Measurements from ENCODE around the gene KIAA1755. TPM values are rescaled to one million over a fixed set of nuclear protein-coding genes. Genes with fewer than 3 reads are reported as not detected.

KIAA1755 gene
- total RNA-seq, 1 experiment from 2014 or later, result not detected

DNA sequence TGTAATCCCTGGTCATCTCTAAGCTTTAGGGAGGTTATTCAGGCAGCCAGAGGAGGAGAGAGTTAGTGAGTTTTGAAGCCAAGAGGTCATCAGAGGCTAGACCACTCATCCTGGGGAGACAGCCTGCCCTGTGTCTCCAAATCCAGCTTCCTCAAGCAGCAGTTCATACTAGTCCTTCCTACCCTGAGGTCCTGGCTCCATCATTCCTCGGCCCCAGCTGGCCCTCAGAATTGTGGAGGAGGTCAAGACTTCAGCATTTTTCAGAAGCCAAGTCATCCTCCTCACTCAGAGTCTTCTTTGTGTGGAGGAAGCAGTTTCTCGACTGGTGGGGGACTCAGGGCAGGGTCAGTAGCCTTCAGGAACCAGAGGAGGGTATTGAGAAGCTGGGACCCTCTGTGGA lies 12.4 kb upstream of the KIAA1755 start:
- BruUV-seq (replicated peaks), result no TSS peak
- ChIA-PET CTCF (no interaction called here), POLR2A (ENCODE audit: low non-redundant PET) (no interaction called here)
- Histone ChIP-seq H3K4me3 (ENCODE audit: low read depth, low read length, poor library complexity, severe bottlenecking) (no peak overlapping the region), H3K9me3 (ENCODE audit: low read depth, low read length, poor library complexity, severe bottlenecking) (no peaks in the 10 kb centered on the region), H3K4me1 (ENCODE audit: insufficient read depth, low read length, poor library complexity, severe bottlenecking) (no peaks in the 10 kb centered on the region), H3K27me3 (replicated peaks; ENCODE audit: insufficient read depth, low read depth, low read length, poor library complexity) (peaks cover 5% of the 10 kb centered on the region), H3K27ac (ENCODE audit: low read depth, low read length, poor library complexity, severe bottlenecking) (no peak overlapping the region), H3K36me3 (ENCODE audit: insufficient read depth, low read length, poor library complexity, severe bottlenecking) (no peaks in the 10 kb centered on the region)
- TF ChIP-seq EZH2 (IDR thresholded peaks at IDR 0.05; ENCODE audit: borderline replicate concordance, low read depth, low read length, poor library complexity, severe bottlenecking) (no peak), CTCF (conservative IDR thresholded peaks at IDR 0.05; ENCODE audit: low read depth, low read length) (no peak)
- no peak for DNase-seq (ENCODE audit: low spot score)
- intact Hi-C loops (cut with micrococcal nuclease; ENCODE audit: unreplicated experiment), result no loop called here

- intact Hi-C loops (cut with micrococcal nuclease; ENCODE audit: unreplicated experiment), result no loop called here
- no TSS peak for BruUV-seq (replicated peaks)
- no peaks in the 10 kb centered on the region for H3K9me3 ChIP-seq (ENCODE audit: low read depth, low read length, poor library complexity, severe bottlenecking)
- ChIA-PET CTCF (no interaction called here), POLR2A (ENCODE audit: low non-redundant PET) (no interaction called here)
- H3K27me3 ChIP-seq (replicated peaks; ENCODE audit: insufficient read depth, low read depth, low read length, poor library complexity), result peaks cover 6% of the 10 kb centered on the region
- no peak for DNase-seq (ENCODE audit: low spot score)
- H3K4me1 ChIP-seq (ENCODE audit: insufficient read depth, low read length, poor library complexity, severe bottlenecking), result no peaks in the 10 kb centered on the region
- H3K27ac ChIP-seq (ENCODE audit: low read depth, low read length, poor library complexity, severe bottlenecking), result no peak overlapping the region
- H3K4me3 ChIP-seq (ENCODE audit: low read depth, low read length, poor library complexity, severe bottlenecking), result no peak overlapping the region
- no peak for TF ChIP-seq CTCF (conservative IDR thresholded peaks at IDR 0.05; ENCODE audit: low read depth, low read length)
- no peaks in the 10 kb centered on the region for H3K36me3 ChIP-seq (ENCODE audit: insufficient read depth, low read length, poor library complexity, severe bottlenecking)
Observed at GRCh38 chr20:38272398-38272797, 11.9 kb upstream of the KIAA1755 start.

DNA sequence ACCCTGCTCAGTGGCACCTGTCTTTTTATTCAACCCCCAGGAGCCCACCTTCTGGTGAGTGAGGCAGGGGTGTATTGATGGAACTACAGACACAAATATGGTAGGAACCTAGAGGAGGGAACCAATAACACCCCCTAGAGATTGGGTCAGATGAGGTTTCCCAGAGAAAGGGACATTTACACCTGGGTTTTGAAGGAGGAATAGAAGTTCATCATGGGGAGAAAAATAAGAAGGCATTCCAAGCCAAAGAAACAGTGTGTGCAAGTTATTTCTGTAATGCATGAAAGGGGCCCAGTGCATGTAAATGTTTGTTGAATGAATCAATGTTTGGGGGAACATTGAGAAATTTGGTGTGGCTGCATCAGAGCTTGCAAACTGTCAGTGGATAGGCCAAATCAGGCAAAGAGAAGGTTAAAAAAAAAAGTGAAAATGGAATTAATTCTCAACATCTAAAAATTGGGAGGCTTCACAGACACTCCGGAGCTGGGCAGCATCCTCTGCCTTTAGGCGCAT lies 11.1 kb upstream of the KIAA1755 start:
- DNase-seq (ENCODE audit: low spot score), result no peak
- H3K27ac ChIP-seq (ENCODE audit: low read depth, low read length, poor library complexity, severe bottlenecking), result no peak overlapping the region
- TF ChIP-seq EZH2 (IDR thresholded peaks at IDR 0.05; ENCODE audit: borderline replicate concordance, low read depth, low read length, poor library complexity, severe bottlenecking), result no peak
- TF ChIP-seq CTCF (conservative IDR thresholded peaks at IDR 0.05; ENCODE audit: low read depth, low read length), result no peak
- ChIA-PET CTCF (no interaction called here), POLR2A (ENCODE audit: low non-redundant PET) (no interaction called here)
- no peak overlapping the region for H3K4me3 ChIP-seq (ENCODE audit: low read depth, low read length, poor library complexity, severe bottlenecking)
- H3K36me3 ChIP-seq (ENCODE audit: insufficient read depth, low read length, poor library complexity, severe bottlenecking), result no peaks in the 10 kb centered on the region
- H3K27me3 ChIP-seq (replicated peaks; ENCODE audit: insufficient read depth, low read depth, low read length, poor library complexity), result peaks cover 9% of the 10 kb centered on the region
- BruUV-seq (replicated peaks), result no TSS peak
- no peaks in the 10 kb centered on the region for H3K4me1 ChIP-seq (ENCODE audit: insufficient read depth, low read length, poor library complexity, severe bottlenecking)
- no peaks in the 10 kb centered on the region for H3K9me3 ChIP-seq (ENCODE audit: low read depth, low read length, poor library complexity, severe bottlenecking)
- intact Hi-C loops (cut with micrococcal nuclease; ENCODE audit: unreplicated experiment), result no loop called here
